GM12874 (cell line): ENCODE results near the gene RPTN.

Source experiments
- TF ChIP-seq, protein P1 (sequence below): IDR thresholded peaks from 2 replicates; pipeline ENCODE4 v1.5.1; 2011; ENCODE audit warnings: low read depth, mild to moderate bottlenecking, control low read depth, low read length, moderate library complexity; ENCODE audit not compliant: insufficient read depth

RPTN gene

DNA sequence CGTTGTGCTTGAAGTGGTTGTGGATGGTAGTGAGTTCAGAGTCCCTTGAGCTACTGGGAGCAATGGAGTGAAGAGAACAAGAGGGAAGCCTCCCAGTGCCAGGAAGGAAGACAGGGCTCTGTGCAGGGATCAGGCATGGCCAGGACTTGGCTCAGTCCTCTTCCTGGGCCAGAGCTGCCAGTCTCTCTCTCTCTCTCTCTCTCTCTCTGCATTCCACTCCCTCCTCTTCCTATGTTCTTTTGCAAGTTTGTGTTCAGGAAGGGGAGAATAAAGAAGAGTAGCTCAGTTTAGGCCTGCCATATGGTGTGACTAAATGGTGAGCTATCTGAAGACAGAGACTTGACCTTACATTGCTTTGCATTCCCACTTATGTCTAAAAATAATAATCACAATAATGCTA is 20.5 kb upstream of the RPTN start:
- TF ChIP-seq, protein P1, sequence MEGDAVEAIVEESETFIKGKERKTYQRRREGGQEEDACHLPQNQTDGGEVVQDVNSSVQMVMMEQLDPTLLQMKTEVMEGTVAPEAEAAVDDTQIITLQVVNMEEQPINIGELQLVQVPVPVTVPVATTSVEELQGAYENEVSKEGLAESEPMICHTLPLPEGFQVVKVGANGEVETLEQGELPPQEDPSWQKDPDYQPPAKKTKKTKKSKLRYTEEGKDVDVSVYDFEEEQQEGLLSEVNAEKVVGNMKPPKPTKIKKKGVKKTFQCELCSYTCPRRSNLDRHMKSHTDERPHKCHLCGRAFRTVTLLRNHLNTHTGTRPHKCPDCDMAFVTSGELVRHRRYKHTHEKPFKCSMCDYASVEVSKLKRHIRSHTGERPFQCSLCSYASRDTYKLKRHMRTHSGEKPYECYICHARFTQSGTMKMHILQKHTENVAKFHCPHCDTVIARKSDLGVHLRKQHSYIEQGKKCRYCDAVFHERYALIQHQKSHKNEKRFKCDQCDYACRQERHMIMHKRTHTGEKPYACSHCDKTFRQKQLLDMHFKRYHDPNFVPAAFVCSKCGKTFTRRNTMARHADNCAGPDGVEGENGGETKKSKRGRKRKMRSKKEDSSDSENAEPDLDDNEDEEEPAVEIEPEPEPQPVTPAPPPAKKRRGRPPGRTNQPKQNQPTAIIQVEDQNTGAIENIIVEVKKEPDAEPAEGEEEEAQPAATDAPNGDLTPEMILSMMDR = no peak

DNA sequence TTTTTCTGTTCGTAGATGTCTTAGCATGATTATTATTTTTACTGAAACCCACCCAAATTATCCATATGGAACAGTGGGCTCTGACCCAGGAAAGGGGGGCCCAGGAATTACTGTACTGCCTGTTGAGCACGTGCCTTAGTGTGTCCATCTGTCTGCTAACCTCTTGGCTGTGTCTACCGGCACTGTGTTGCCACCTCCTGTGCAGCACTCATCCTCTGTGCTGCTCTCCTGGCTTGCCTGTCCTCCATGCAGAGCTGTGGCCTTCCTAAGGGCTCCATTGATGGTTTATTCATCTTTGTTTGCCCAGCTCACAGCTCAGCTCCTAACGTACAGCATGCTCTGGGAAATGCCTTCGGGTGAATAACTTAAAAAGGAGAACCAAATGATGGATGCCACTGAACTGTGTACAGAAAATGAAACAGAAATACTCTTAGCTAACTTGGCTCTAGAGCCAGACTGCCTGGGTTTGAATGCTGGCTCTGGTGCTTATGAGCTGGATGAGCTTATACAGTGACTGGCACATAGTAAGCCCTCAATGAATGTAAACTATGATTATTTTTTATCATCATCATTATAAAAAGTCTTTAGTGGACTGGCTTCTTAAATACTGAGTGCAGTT is 11.4 kb upstream of the RPTN start:
- TF ChIP-seq, protein P1 = no peak

DNA sequence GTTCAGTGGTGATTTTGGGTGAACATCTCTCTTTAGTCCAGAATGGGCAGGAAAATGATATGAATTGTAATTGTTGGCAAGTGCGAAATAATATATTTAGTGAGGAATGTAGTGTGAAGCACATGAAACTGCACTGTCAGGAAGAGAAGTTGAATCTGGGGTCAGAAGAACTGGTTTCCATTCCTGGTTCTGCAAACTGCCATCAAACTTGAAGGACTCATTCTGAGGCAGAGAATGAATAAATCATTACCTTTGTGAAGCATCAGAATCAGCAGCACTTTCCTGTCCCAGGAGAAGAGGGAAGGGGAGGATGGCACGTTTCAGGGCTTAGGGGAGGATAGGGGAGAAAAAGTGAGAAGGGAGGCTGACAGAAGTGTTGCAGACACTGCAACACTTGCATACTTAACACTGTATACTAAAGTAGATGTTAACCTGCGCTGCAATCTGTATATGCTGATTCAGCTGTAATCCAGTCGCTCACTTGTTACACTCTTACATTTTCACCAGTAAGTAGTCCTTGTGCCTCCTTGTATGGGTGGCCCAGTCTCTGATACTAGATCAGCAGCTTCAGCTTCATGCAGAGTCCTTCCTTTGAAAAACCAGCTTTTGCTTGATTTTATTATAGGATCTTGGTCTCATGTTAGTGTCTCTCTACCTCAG is 10.5 kb upstream of the RPTN start:
- TF ChIP-seq, protein P1 = no peak

DNA sequence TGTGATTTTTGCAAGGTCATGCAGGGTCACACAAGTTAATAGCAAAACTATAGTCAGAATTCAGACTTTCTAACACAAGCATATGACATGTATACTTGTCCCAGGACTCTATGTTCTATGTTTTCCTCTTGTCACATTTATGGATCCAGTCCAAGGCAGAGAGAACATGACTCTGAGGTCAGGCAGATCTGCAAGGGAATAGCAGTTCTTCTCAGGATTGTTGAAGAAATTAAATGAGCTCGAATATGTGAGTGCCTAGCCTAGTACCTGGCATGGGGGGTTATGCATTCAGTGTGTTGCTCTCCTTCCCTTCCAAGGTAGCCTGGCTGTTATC is 9.5 kb upstream of the RPTN start:
- TF ChIP-seq, protein P1 = no peak

DNA sequence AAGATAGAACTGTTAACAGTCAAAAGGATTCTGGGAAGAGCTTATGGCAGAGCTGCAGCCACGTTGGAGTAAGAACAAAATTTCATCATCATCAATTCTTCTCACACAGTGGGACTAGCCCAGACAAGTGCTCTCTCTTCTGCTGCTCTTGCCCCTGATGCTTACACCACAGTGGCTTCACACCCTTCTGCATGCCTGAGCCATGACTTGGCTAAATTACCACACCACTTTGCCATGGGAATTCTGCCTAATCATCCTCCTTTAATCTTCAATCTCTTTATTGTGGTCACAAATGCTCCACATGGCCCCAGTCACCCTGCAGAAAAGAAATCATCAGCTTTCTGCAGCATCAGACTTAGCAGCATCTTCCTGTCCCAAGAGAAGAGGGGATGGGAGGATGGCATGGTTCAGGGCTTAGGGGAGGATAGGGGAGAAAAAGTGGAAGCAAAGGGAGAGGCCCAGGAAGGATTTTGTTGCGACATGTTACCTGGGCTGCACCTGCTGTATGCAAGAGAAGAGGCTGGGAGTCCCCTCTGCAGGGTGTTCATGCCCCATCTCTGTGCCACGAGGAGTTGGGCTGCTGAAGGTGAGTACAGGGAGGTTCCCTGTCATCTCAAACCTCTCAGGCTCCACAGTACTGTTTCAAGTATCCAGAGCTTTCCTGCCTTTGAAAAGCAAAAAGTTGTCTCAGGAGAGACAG is 9.0 kb upstream of the RPTN start:
- TF ChIP-seq, protein P1 = no peak

DNA sequence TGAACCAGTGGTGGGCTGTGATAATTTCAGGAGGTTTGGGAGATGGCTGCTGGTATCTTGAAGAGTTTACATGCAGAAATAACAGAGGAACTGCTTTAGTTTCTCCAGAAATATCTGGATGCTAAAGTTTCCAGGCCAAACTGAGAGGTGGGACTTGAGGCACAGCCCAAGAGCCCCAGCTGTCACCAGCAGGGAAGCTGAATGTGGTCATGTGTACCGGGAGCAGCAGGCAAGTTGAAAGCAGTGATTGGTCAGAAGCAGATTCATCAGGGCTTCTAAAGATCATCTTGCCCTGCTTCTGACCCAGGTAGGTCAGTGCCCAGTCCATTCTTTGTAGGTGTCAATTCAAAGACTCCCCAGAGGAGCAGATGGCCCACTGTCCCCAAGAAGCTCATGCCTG is 7.9 kb upstream of the RPTN start:
- TF ChIP-seq, protein P1 = no peak

DNA sequence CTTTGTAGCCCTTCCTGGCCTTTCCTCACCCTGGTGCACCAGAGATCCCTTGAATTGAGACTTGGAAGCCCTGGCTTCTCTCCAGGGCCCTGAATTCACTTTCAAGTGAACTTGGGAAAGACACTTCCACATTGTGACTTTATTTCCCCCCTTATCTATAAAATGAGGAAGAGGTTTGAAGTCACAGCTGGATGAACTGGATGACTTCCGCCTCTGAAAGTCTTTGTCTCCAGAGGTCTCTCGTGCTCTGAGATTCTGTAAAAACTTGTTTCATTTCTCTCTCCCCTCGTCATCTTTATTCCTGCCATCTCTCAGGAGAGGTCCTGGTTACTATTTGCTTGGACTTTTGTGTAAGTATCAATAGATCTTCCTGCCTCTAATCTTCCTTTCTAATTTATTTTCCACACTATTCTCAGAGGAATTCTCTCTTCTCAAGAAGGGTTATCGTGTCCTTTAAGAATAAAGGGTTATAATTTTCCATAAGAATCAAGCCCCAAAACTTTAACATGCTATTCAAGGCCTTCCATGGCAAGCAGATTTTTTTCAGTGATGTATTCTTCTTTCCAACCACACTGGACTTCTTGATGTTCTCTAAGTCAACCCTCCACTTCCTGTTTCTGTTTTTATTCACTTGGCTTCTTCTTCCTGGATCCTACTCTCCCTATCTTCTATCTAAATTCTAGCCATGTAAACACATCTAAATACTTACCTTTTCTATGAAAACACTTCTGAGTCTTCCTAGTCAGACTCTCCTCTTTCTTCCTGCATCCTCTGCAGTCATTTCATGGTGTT is 6.5 kb upstream of the RPTN start:
- TF ChIP-seq, protein P1 = no peak
